ENCODE results near the gene ODC1.
"Not testable (repeated sequence)": the region's sequence is repeated elsewhere in the genome, so short reads cannot be mapped to it uniquely, and the experiment has no call there.

ODC1 gene

DNA sequence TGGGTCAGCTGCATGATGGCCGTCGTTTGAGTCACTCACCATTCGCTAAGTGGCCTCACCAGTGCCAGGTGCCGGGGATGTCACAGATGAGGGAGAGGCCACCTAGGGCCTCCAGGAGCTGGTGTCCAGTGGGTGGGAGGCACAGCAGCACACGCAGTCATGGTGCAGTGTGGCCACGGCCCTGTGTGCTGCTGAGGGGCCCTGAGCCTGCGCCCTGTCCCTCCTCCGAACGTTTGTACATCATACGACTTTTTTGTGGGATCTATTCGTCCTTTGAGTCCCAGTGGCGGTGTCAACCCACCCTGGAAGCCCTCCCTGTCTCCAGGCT, 30.1 kb upstream of the ODC1 start:
- DNase-seq (ENCODE audit: low read depth, low spot score), result no peak

DNA sequence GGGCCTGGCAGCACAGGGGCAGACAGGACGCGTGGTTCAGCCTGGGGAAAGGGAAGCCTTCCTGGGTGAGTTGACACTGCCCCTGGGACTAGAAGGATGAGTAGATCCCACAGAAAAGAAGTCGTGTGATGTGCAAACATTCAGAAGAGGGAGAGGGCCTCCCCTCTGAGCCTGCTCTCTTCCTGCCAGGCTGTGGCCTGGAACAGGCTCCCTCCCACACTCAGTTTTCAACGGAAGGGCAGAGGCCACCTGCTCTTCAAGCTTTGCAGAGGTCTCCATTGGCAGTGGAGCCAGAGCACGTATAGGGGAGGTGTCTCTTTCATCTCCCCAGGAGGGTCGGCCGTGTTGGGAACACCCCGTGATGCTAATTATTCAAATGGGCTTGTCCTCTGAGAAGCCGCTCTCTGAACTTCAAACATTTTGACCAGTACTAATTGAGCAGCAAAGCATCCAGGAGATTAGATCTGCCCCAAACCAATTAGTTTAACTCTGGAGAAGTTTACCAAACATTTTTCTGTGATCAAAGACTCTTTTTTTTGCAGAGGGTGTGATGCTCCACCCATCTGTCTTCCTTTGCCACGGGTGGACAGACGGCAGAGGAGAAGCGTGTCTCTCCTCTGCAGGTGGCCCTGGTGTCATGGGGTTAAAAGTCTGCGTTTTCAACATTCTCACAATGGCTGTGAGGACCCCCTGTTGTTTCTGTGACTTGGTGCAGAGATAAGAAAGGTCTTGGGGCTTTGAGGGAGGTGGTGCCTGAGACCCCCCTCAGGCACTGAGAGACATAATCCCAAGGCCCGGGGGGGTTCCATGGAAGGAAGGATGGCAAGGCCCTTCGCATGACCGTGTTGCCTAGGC, 29.5 kb upstream of the ODC1 start:
- DNase-seq (ENCODE audit: low read depth, low spot score), result no peak

DNA sequence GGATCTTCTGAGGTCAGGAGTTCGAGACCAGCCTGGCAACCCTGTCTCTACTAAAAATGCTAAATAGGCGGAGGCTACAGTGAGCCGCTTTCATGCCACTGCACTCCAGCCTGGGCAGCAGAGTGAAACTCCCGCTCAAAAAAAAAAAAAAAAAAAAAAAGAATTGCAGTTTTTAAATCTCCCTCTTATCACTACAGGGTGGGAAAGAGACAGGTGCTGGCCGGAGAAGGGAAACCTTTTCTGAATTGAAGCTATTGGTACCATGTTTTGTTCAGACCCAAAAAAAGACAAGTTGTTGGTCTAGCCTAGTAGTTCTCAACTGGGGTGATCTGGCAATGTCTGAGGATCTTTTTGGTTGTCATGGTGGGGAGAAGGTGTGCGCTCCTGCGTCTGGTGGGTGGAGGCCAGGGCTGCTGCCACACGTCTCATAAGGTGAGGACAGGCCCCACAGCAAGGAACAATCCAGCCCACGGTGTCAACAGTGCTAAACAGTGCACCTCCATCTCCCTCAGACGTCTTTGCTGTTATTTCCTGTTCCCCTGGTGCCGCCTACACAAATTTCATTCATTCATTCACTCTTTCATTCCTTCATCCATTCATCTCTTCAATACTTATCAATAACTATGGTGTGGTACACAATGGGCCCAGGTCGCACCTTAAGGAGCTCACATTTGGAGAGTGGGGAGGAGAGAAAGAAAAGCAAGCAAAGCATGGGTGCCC, 28.8 kb upstream of the ODC1 start:
- DNase-seq (ENCODE audit: low read depth, low spot score), result no peak

DNA sequence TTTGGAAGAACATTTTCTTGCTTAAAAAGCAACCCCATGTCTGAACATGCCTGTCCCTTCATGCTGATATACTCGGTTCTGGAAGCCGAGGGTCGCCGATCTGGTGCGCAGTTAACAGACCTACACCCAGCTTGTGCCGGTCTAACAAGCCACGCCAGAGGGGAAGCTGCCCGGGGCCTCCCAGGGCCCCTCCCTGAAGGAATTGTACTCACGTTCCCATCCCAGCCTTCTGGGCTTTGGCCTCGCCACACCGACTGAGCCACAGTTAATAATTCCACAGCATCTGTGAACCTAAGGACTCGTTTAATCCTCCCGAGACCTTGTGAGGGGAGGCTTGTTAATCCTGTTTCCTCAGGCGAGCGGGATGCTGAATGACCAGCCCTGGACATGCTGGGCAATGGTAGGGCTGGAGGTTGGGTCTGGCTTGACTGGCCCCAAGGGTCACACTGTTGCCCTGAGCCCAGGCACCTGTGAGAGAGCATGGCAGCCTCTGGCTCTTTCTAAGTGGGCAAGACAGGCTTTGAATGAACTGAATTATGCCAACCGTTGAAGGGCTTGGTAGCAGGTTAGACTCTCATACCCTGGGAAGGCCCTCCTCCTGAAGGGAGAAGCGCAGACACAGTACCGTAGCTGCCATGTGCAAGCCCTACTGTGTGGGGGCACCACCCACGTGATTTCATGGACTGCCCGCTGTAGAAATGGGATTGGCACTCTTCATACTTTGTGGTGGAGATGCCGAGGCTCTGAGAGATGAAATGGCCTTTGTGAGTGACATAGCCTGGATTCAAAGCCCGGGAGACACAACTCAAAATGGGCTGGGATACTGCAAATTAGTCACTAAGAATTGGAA, 27.9 kb upstream of the ODC1 start:
- DNase-seq (ENCODE audit: low read depth, low spot score), result no peak

DNA sequence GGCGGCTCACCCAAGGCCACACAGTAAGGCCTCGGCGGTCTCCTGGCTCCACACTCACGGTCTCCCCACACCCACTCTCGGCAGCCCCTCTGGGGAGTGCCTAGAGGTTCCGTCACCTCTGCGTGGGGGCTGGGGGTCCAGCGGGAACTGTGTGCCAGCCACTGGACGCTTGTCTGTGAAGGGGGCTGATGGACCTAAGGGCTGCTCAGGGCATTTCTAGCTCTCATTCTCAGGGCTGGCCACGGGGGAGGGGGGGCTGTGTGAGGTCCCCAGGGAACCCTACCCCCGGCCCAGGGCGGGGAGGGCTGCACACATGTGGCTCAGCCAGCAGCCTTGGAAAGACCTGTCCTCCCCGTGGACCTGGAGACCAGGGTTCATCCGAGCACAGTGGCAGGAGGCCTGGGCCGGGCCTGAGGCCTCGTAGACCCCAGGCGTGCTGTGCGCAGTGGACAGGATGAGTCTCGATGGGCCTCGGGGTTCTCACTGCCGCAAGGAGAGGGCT, 27.1 kb upstream of the ODC1 start:
- no peak for DNase-seq (ENCODE audit: low read depth, low spot score)

DNA sequence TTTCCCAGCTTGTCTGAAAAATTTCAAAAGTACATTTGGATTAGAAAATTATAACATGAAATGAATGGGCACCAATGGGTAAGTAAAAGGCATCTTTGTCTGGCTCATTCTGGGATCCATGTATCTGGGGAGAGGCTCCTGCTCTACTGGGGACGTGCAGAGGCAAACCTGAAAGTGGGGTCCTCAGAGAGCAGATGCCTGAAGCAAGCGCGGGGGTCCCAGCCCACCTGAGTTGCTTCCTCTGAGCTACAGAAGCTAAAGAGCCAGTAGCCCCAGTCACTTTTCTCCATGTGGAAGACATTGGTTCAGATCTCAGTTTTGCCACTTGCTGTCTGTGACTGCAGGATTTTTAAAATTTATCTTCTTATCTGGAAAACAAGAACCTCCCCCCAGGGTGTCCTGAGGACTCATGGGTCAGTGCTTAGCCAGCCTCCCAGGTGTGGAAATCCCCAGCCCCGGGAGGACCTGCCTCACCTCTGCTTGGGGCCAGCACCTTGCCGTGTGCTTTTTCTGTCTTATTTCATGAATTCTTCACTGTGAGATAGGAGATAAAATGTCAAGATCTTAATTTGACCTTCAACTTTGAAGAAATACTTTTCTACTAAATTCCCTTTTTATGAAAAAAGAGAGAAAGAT, 25.1 kb upstream of the ODC1 start:
- DNase-seq (ENCODE audit: low read depth, low spot score), result no peak

DNA sequence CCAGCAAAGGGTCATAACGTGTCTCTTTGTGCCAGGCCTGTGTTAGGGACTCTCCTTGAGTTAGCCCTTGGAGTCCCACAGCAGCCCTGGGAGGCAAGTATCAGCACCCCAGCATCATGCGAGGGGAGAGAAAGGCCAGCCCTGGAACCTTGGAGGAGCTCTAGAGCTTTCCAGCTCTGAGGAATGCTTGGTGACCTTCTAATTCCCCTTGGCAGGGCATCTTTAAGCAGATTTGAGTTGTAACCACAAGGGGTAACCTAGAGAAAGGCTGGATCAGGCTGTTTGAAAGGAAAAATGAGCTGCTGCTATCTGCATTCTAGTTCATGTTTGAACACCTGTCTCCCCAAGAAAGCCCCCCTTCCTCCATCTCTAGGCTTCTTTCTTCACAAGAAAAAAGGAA, 23.8 kb upstream of the ODC1 start:
- no peak for DNase-seq (ENCODE audit: low read depth, low spot score)

DNA sequence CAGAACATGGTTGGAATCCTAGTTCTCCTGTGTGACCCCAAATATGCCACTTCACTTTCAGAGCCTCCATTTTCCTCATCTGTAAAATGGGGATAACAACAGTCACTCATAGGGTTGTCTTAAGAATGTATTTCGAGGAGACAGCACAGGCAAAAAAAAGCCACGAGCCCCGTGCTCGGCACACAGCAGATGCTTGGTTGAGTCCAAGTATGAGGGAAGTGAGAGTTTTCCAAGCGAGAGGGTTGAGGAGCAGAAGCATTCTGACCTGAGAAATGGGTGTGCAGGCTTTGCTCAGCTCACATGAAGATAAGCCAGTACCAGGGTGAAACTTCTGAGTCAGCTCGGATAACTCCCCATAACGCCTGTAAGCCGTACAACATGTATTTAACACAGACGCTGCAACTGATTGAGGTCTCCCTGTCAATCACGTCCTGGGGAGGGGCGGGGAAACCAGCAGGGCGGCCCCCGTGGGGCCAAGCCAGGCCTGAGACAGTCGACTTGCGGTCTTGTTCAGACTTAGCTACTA, 23.0 kb upstream of the ODC1 start:
- DNase-seq (ENCODE audit: low read depth, low spot score), result no peak

DNA sequence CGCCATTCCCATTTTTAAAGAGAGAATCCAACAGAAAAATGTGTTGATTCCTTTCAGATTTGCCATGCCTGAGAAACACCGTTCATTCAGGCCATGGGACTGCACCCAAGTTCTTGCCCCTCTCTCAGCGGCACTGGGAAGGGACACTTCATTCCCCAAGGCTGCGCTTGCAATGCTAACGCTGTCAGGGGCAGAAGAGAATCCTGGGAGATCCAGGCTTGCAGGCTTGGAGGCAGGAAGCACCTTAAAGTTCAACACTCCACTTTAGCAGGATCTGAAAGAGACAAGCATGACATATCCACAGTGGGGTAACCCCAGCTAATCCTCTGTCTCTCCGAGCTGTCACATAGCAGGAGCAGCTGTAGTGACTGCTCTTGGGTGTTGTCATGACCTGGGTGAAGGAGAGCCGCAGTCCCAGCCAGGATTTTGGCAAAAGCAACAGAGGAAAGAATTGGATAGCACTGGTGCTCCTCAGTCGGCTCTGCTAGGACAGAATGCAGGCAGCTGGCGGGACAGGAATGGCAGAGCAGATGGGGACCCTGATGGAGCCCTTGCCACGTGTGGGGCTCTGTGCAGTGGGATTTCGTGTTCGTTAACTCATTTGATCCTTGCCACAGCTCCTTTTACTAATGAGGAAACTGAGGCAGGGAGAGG, 22.0 kb upstream of the ODC1 start:
- no peak for DNase-seq (ENCODE audit: low read depth, low spot score)

DNA sequence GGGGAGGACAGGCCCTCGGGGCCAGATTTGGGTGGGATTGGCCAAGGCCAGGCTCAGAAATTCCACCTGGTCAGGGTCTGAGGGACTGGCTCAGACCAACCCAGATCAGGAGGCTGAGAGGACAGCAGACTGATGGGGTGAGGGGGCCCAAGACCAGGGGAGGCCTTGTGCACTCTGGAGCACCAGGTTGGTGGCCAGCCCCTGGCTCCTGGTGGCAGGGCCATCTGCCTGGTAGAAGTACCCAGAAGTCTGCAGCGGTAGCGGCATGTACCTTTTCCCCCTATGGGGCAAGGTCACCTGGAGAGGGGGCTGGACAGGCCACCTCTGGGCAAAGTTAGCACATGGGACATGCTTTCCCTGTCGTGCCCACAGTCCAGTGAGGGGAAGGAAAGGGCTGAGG, 21.2 kb upstream of the ODC1 start:
- no peak for DNase-seq (ENCODE audit: low read depth, low spot score)

DNA sequence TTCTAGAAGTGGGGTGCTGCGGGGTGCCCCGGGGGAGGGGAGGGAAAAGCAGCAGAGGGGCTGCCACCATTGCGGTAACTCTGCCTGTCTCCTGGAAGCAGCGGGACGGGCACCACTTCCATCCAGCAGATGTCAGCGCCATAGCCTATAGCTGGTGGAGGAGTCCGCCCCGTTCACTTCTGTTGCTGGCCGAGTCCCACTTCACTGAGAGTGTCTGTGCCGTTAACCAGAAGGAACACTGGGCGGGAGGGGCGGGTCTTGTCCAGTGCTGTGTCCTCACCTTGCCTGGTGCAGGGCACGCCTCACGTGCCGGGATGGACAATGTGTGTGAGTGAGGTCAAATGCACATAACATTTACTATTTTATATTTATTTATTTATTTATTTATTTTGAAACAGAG, 19.3 kb upstream of the ODC1 start:
- no peak for DNase-seq (ENCODE audit: low read depth, low spot score)

DNA sequence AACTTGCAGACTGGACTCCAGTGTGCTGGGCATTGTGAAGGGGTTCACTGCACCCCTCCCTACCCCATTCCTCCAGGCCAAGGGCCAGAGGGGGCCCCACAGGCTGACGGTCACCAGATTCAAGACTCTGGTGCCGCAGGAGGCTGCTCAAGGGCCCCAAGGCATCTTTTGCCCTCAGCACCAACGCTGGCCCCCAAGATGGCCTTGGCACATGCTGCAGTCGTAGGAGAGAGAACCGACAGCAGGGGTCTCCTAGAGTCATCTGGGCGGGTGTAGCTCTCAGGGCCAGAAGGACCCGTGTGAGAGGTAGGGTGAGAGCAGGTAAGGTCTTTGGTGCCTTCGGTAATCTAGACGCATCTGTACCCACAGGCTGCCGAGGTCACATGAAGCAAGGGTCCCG, 18.7 kb upstream of the ODC1 start:
- no peak for DNase-seq (ENCODE audit: low read depth, low spot score)

DNA sequence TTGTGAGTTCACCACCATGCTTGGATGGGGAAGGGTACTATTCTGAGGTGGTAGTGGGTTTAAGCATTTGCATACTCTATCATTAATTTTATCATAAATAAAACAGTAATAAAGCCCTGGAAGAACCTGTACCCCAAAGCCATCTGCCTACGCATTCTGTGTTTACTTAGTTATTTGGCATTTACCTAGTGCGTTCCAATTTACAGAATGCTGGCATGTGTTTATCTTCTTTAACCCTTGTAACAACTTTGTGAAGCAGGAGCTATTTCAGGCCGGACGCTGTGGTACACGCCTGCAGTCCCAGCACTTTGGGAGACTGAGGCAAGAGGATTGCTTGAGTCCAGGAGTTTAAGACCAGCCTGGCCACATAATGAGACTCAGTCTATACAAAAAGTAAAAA, 17.8 kb upstream of the ODC1 start:
- DNase-seq (ENCODE audit: low read depth, low spot score), result no peak

DNA sequence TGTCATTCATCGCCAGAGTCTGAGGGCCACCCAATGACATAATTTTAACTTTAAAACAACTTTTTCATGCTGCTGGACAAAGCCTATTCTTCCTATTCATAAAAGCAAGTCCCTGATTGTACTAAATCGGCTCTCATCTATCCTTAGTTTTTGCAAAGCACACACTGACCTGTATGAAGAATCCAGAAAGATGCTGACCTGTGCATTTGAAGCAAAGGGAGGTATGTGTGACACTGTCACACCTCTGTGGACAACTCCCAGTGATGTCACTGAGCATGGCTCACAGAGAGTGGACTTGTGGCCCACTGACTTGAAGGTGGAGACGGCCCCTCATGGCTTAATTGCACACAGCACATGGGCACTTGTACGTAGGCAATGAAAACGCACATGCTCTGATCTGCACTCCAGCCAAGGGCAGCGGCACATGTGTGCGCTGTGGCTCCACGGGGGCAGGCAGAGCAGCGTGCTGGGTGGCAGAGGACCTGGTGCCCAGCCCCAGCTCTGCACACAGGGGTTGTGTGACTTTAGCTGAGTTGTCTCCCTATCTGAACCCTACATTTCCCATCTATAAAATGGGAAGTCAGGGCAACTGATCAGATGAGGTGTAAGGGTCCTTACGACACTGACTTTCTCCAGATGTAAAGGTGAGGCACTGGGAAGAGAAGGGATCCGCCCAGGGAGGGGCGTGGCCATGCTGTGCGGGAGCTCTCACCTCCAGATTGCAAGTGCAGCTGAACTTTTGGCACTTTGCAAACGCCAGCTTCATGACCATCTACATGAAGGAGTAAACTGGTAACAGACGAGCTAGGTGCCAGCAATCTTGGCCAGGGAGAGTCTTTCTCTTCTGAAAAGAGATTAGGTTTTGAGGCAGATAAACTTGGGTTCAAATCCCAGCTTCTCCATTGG, 14.3 kb upstream of the ODC1 start:
- DNase-seq (ENCODE audit: low read depth, low spot score), result no peak

DNA sequence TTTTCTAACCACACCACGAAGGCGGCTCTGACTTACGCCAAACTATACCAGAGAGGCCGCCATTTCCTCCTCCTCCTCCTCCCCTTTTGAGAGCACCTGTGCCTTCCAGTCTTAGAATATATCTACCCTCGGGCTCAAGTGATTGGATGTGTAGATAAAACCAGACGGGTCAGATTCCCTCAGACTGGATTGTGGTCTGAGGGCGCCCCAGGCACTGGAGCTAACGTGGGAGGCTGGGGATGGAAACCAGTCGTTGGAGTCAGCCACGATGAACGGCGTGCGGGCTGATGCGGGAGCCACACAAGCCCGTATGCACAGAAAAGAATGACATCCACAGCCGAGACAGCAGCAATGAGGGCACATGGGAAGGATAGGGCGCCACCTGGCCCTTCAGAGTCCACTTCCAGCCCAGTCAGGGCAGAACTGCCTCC, 12.3 kb upstream of the ODC1 start:
- DNase-seq (ENCODE audit: low read depth, low spot score), result no peak

DNA sequence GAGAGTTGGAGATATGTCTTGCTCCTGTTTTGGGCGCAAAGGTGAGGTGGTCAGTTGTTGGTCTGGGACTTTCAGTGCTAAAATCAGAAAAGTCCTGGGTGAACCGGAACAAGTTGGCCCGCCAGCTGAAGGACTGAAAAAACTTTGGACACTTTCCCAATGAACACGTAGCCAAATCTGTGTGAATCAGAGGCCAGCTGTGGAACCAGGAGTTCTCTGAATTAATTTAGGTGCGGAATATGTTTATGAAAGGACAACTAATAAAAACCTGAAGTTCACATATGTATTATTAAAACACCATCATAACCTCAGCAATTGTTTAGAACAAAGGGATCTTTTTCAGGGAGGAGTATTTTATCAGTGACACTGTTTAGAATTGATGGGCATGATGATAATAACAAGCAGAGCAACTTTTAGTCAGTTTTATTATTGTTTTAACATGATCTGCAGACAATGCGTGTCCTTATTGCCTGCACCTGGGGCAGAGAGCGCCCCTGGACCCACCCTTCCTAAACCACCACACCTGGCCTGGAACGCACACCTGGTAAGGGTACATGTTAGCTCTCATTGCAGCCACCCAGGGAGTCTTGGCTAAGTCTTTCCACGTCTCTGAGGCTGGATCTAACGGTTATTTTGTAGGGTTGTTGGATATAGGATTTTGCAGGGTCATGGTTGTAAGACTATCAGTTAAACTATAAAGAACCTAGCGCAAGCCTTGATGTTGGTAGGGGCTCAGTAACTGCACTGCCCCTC, 9.9 kb upstream of the ODC1 start:
- no peak for DNase-seq (ENCODE audit: low read depth, low spot score)

DNA sequence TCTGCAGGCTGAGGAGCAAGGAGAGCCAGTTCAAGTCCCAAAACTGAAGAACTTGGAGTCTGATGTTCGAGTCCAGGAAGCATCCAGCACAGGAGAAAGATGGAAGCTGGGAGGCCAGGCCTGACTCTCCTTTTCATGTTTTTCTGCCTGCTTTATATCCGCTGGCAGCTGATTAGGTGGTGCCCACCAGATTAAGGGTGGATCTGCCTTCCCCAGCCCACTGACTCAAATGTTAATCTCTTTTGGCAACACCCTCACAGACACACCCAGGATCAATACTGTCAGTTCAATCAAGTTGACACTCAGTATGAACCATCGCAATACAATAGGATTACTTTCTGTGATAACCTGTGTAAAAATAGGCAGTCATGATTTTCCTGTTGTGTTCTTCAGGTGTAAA, 9.1 kb upstream of the ODC1 start:
- not testable (repeated sequence) for DNase-seq (ENCODE audit: low read depth, low spot score)

DNA sequence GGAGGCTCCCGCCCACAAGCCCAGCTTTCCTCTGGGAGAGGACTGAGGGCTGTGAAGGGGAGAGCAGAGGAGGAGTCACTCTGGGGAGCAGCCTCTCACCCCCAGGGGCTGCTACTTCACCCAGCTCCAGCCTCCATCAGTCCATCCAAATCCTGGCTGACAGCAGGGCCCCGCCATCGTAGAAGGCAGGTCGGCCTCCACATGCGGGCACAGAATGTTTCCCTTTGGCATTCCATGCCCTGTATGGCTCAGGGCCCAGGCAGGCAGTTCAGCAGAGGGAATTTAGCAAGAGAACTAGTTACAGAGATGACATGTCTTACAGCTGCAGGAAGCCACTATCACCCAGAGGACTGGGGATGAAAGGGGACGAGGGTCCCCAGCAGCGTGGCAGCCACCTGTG, 6.4 kb upstream of the ODC1 start:
- DNase-seq (ENCODE audit: low read depth, low spot score), result no peak

DNA sequence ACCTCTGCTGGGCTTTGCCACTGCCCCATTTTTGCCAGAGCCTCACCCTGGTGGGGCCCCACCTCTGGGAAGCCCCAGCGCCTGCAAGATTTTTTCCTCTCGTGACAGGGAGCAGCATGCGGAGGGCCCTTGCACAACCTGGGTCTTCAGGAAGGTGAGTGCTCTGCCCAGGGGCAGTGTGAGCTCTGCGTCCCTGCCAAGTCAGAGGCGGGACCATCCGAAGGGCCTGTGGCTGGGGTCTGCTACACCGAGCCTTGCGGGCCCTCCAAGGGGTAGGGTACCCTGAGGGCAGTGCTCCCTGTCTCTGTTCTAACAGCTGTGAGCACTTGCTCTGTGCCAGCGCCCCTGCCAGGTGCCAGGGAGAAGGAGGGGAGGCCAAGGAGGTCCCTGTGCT, 5.8 kb upstream of the ODC1 start:
- DNase-seq (ENCODE audit: low read depth, low spot score), result no peak
